ENCODE measurements around the gene MYO5C. TPM values are rescaled to one million over a fixed set of nuclear protein-coding genes. Genes with fewer than 3 reads are reported as not detected.

Gene MYO5C
- total and polyA plus RNA-seq, 2 donors (not counting 1 experiment from before 2014, with no cell fraction given) = under 0.01 to 0.07 TPM

DNA sequence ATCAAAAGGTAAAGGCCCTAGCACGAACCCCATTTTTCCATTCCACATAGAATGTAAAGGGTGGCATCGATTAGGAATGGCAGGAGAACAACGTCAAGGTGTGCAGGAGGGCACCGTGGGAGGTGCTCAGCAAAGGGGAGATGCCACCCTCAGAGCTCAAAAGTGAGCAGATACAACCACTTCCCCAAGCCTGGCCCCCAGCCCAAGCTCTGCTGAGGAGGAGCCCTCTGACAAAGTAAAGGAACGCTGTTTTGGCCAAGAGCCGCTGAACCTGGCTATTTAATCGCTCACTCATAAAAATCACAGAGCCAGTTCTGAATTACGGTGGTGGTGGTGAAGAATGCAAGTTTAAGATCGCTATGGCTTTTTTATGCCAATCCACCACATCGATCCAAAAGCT is 116.8 kb downstream of the MYO5C start:
- Histone ChIP-seq H4K20me1 (ENCODE audit: control insufficient read depth, extremely low read depth, insufficient read depth, low read length) (no peaks in the 10 kb centered on the region), H2AFZ (ENCODE audit: low read length) (peak overlapping the region; percentile 84), H3K4me3 (replicated peaks in 1 of 4; ENCODE audit: control extremely low read depth in 1 of 4, insufficient read depth in 1 of 4, low read depth in 3 of 4, low read length in 4 of 4) (peak overlapping the region; percentile 50 to 76 (median 61)), H3K27me3 (ENCODE audit: control insufficient read depth, insufficient read depth, low read length) (no peaks in the 10 kb centered on the region), H3K4me2 (ENCODE audit: extremely low read depth, insufficient read depth, low read length) (peak overlapping the region; percentile 77), H3K9ac (ENCODE audit: insufficient read depth, low read length) (peak overlapping the region; percentile 88), H3K36me3 (ENCODE audit: control insufficient read depth, insufficient read depth, low read length) (no peaks in the 10 kb centered on the region), H3K79me2 (ENCODE audit: control insufficient read depth, insufficient read depth, low read length) (no peaks in the 10 kb centered on the region), H3K27ac (ENCODE audit: insufficient read depth, low read length) (peak overlapping the region; percentile 82), H3K4me1 (ENCODE audit: control insufficient read depth, extremely low read depth, insufficient read depth, low read length) (peaks cover 6% of the 10 kb centered on the region), H3K9me3 (ENCODE audit: control insufficient read depth, insufficient read depth, low read depth, low read length) (no peaks in the 10 kb centered on the region)
- no peak for DNase-seq (ENCODE audit: low read depth in 2 of 2)
- TF ChIP-seq CTCF (conservative IDR thresholded peaks at IDR 0.05 in 1 of 2, IDR thresholded peaks at IDR 0.05 in 1 of 2; ENCODE audit: low read depth in 1 of 2, low read length in 2 of 2) (no peak), EZH2 (IDR thresholded peaks at IDR 0.05; ENCODE audit: low read length, missing control alignments) (no peak)

DNA sequence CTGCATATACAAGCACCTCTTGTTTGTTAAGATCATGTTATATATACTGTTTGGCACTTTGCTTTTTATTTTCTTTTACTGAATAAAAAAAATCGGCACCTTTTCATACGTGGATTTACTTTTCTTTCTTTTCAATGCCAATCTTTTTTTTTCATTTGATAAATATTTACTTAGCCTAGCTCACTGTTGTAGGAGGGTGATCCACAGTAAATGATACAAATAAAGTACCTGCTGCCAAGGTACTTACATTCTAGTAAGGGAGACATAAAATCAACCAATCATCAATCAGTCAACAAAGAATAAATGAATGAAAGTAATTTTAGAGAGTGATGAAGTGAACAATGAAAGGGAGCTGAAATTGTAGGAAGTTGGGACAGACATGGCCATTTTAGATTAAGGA is 122.7 kb downstream of the MYO5C start:
- Histone ChIP-seq H3K27ac (ENCODE audit: insufficient read depth, low read length) (no peak overlapping the region), H3K4me2 (ENCODE audit: extremely low read depth, insufficient read depth, low read length) (no peak overlapping the region), H2AFZ (ENCODE audit: low read length) (no peak overlapping the region), H3K36me3 (ENCODE audit: control insufficient read depth, insufficient read depth, low read length) (no peaks in the 10 kb centered on the region), H3K9ac (ENCODE audit: insufficient read depth, low read length) (no peak overlapping the region), H3K79me2 (ENCODE audit: control insufficient read depth, insufficient read depth, low read length) (no peaks in the 10 kb centered on the region), H3K27me3 (ENCODE audit: control insufficient read depth, insufficient read depth, low read length) (no peaks in the 10 kb centered on the region), H3K4me3 (replicated peaks in 1 of 4; ENCODE audit: control extremely low read depth in 1 of 4, insufficient read depth in 1 of 4, low read depth in 3 of 4, low read length in 4 of 4) (no peak overlapping the region), H4K20me1 (ENCODE audit: control insufficient read depth, extremely low read depth, insufficient read depth, low read length) (no peaks in the 10 kb centered on the region), H3K9me3 (ENCODE audit: control insufficient read depth, insufficient read depth, low read depth, low read length) (no peaks in the 10 kb centered on the region), H3K4me1 (ENCODE audit: control insufficient read depth, extremely low read depth, insufficient read depth, low read length) (no peaks in the 10 kb centered on the region)
- DNase-seq (ENCODE audit: low read depth in 2 of 2) = no peak
- TF ChIP-seq EZH2 (IDR thresholded peaks at IDR 0.05; ENCODE audit: low read length, missing control alignments) = no peak
- no peak for TF ChIP-seq CTCF (conservative IDR thresholded peaks at IDR 0.05 in 1 of 2, IDR thresholded peaks at IDR 0.05 in 1 of 2; ENCODE audit: low read depth in 1 of 2, low read length in 2 of 2)

DNA sequence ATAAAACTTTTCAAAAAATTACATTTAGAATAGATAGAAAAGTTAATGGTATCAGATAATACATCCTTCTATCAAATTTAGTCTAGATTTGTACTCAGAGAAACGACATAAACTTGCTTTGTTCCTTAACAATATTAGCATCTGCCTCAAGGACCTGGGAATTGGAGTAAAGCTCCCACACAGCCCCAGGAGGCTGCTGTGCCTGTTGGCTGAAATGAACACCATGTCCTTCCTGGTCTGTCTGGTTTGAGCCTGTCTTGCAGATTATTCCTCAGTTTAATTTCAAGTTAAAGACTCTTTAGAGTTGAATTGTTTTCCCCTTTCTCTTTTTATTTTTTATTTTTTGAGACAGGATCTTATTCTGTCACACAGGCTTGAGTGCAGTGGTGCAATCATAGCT is 123.8 kb downstream of the MYO5C start:
- H3K9ac ChIP-seq (ENCODE audit: insufficient read depth, low read length) = no peak overlapping the region
- no peaks in the 10 kb centered on the region for H3K79me2 ChIP-seq (ENCODE audit: control insufficient read depth, insufficient read depth, low read length)
- H3K36me3 ChIP-seq (ENCODE audit: control insufficient read depth, insufficient read depth, low read length) = no peaks in the 10 kb centered on the region
- no peak overlapping the region for H3K4me3 ChIP-seq (replicated peaks in 1 of 4; ENCODE audit: control extremely low read depth in 1 of 4, insufficient read depth in 1 of 4, low read depth in 3 of 4, low read length in 4 of 4)
- no peaks in the 10 kb centered on the region for H3K9me3 ChIP-seq (ENCODE audit: control insufficient read depth, insufficient read depth, low read depth, low read length)
- no peak for DNase-seq (ENCODE audit: low read depth in 2 of 2)
- H4K20me1 ChIP-seq (ENCODE audit: control insufficient read depth, extremely low read depth, insufficient read depth, low read length) = no peaks in the 10 kb centered on the region
- TF ChIP-seq EZH2 (IDR thresholded peaks at IDR 0.05; ENCODE audit: low read length, missing control alignments) = no peak
- TF ChIP-seq CTCF (conservative IDR thresholded peaks at IDR 0.05 in 1 of 2, IDR thresholded peaks at IDR 0.05 in 1 of 2; ENCODE audit: low read depth in 1 of 2, low read length in 2 of 2) = no peak
- H2AFZ ChIP-seq (ENCODE audit: low read length) = no peak overlapping the region
- H3K4me1 ChIP-seq (ENCODE audit: control insufficient read depth, extremely low read depth, insufficient read depth, low read length) = no peaks in the 10 kb centered on the region
- no peaks in the 10 kb centered on the region for H3K27me3 ChIP-seq (ENCODE audit: control insufficient read depth, insufficient read depth, low read length)
- no peak overlapping the region for H3K4me2 ChIP-seq (ENCODE audit: extremely low read depth, insufficient read depth, low read length)
- H3K27ac ChIP-seq (ENCODE audit: insufficient read depth, low read length) = no peak overlapping the region
